GM19438 (cell line): ENCODE results near the gene BRINP2.

Source experiments
- ATAC-seq: cut with Tn5 transposase; IDR thresholded peaks from one replicate; pipeline ENCODE4 v1.9.1; 2021; ENCODE audit warnings: low read depth; ENCODE audit not compliant: unreplicated experiment

Gene BRINP2, protein sequence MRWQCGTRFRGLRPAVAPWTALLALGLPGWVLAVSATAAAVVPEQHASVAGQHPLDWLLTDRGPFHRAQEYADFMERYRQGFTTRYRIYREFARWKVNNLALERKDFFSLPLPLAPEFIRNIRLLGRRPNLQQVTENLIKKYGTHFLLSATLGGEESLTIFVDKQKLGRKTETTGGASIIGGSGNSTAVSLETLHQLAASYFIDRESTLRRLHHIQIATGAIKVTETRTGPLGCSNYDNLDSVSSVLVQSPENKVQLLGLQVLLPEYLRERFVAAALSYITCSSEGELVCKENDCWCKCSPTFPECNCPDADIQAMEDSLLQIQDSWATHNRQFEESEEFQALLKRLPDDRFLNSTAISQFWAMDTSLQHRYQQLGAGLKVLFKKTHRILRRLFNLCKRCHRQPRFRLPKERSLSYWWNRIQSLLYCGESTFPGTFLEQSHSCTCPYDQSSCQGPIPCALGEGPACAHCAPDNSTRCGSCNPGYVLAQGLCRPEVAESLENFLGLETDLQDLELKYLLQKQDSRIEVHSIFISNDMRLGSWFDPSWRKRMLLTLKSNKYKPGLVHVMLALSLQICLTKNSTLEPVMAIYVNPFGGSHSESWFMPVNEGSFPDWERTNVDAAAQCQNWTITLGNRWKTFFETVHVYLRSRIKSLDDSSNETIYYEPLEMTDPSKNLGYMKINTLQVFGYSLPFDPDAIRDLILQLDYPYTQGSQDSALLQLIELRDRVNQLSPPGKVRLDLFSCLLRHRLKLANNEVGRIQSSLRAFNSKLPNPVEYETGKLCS

GRCh38 chr1:177170756-177171535 lies at the start of gene BRINP2:
Gene BRINP2, plus strand, starts transcription at chr1:177170958. Its CDS starts 58,919 bp downstream, at chr1:177229877.
- no peak for ATAC-seq

- ATAC-seq = no peak
These were observed 48.1 kb upstream of the BRINP2 start for GRCh38 chr1:177122461-177123251.

DNA sequence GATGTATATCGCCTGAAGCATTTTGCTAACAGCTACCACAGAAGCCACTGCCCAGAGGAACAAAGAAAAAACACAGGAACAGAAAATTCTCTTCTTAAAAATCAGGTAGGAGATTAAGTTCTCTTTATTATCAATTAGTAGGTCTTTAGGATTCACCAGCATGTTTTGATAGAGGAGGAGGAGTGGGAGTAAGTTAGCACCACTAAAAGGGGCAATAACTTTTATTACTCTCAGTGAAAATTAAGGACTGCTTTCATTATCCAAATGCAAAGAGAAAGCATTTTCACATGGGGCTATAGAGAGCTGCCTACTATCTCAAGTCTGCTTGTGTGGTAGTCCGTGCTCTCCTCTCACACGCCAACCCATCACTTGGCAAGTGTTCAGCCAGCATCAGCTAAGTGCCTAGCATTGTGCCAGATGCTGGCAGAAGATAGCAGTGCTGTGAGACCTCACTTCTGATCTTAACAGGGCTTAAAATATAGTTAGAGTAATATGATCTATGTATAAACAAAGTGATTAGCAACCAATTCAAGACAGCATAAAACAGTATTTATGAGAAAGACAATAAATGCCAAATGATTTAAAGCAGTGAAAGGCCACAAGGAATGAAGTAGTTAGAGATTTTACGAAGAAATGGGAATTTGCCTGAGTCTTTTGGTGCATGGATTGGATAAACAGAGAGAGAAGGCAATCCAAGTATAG lies 46.0 kb upstream of the BRINP2 start:
- no peak for ATAC-seq

- no peak for ATAC-seq
These were observed 44.5 kb upstream of the BRINP2 start for GRCh38 chr1:177126267-177126666.

GRCh38 chr1:177128665-177129281 lies 42.0 kb upstream of the BRINP2 start:
- ATAC-seq = no peak

GRCh38 chr1:177130451-177130945 lies 40.3 kb upstream of the BRINP2 start:
- no peak for ATAC-seq

DNA sequence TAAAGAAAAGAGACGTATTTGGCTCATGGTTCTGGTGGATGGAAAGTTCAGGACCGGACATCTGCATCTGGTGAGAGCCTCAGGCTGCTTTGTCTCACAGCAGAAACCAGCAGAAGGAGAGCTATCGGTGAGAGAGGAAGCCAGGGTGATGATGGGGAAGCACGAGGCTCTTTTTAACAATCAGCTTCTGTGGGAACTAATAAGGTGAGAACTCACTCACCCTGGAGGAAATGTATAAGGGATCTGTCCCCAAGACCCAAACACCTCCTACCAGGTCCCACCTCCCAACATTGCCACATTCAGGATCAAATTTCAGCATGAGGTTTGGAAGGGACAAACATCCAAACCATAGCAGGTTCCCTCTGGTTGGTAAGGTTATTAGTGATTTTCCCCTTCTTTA lies 39.0 kb upstream of the BRINP2 start:
- ATAC-seq = no peak

DNA sequence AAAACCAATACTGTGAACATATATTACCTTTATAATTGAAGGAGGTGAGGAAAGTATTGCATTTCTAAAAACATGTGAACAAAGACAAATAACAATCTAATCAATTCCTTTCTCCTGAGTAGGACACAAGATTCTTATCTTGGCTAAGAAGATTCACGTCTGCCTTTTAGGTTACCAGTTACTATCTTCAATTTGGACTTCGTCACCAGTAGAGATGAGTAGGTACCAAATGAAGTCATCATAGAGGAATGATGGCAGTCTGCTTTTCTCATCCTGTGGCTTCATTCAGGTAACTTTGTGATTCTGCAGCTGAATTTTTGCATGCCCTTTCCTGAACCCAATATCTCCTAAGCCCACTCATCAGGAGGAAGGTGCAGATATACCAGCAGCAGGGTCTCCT lies 38.6 kb upstream of the BRINP2 start:
- ATAC-seq = no peak

DNA sequence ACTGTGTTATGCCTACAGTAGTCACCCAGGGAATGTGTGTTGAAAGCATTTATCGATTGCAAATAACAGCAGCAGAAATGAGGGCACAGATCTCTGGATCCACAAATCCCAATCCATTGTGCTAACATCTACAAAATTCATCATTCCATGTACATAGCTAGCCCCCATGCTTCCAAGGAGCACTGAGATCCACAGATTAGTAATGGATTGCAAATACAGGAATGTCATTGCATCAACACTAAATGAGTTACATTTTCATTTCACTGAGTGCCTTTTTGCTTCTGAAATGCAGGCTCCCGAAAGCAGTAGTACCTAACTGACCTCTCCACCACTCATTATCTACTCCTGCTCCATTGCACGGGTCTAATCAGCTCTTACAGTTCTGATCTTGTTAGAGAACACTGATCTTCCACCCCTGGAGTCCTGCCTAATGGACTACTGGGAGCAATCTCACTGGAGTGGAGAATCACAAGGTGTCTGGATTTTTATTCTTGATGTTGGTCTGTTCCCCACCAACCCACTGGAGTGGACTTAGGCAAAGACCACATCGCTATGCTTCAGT lies 36.7 kb upstream of the BRINP2 start:
- no peak for ATAC-seq

GRCh38 chr1:177135250-177135649 lies 35.5 kb upstream of the BRINP2 start:
- ATAC-seq = no peak

DNA sequence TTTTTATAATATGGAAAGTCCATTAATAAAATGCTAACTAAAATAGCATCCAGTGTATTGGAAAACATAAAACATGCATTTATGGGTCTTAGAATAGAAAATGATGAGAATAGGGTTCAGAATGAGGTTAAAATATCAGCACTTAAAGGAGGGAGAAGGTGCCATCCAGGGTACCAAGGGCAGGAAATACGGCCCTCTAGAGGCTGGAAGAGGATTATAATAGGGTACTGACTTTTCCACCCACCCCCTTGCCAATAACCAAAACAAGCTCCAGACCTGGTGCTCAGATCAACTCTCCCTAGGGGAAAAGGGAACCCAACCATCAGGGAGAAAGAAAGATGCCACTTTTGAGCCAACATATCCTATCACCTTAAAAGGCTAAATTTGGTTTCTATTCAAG lies 32.9 kb upstream of the BRINP2 start:
- no peak for ATAC-seq

- ATAC-seq = no peak
These were observed 32.4 kb upstream of the BRINP2 start for GRCh38 chr1:177138347-177138746.

GRCh38 chr1:177142010-177142409 lies 28.7 kb upstream of the BRINP2 start:
- no peak for ATAC-seq

DNA sequence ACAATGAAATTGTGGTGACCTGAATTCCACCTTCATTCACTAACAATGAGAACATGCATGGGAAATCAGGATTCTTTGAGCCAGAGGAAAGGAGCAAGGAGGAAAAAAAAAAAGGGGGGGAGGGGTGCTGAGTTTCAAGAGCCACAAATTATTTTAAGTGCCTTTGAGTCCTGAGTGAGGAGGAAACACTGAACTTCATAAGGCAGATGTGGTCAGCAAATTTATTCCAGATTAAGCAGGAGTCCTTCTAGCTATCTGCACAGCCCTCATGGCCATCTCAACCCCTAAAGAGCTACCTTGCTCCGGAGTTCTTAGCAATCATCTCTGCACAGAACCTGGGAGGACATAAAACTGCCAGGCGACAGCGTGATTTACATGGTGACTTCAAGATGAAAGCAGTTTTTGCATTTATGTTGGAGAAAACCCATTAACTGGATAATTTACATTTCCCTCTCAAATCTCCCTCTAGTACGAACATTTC lies 27.9 kb upstream of the BRINP2 start:
- ATAC-seq = no peak

- ATAC-seq = no peak
These were observed 25.4 kb upstream of the BRINP2 start for GRCh38 chr1:177145106-177146070.

GRCh38 chr1:177146499-177146898 lies 24.3 kb upstream of the BRINP2 start:
- no peak for ATAC-seq

DNA sequence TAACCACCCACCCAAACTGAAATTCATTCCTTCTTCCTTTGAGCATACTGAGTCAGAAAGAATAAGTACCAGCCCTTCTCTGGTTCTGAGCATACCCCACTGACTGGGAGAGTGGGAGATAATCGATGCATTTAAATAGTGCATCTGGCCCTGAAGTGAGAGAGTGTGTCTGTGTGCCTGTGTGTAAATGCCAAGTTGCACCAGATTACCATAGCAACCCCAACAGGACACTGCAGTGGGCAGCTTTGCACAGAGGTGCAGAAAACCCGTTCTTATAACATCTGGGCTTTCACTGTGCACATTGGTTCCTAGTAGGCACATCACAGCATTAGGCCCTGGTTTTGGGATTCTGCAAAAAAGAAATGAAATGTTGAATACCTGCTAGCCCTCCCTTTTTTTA lies 8.5 kb upstream of the BRINP2 start:
- no peak for ATAC-seq
